ENCODE measurements around the gene BCAS4.

Gene BCAS4

GRCh38 chr20:50911716-50912115, 116.9 kb downstream of the BCAS4 start:
- DNase-seq (ENCODE audit: low read depth in 2 of 2), result no peak

- DNase-seq (ENCODE audit: low read depth in 2 of 2), result no peak
These were observed 119.0 kb downstream of the BCAS4 start for GRCh38 chr20:50913690-50914375.

- DNase-seq (ENCODE audit: low read depth in 2 of 2), result no peak
These were observed 120.6 kb downstream of the BCAS4 start for GRCh38 chr20:50915424-50915823.

- DNase-seq (ENCODE audit: low read depth in 2 of 2), result no peak
These were observed 121.4 kb downstream of the BCAS4 start for GRCh38 chr20:50916257-50916656.

GRCh38 chr20:50916934-50917333, 122.1 kb downstream of the BCAS4 start:
- no peak for DNase-seq (ENCODE audit: low read depth in 2 of 2)

GRCh38 chr20:50918403-50918802, 123.5 kb downstream of the BCAS4 start:
- DNase-seq (ENCODE audit: low read depth in 2 of 2), result no peak

GRCh38 chr20:50919567-50919966, 124.7 kb downstream of the BCAS4 start:
- DNase-seq (ENCODE audit: low read depth in 2 of 2), result no peak

- DNase-seq (ENCODE audit: low read depth in 2 of 2), result no peak
These were observed 126.1 kb downstream of the BCAS4 start for GRCh38 chr20:50920997-50921396.

GRCh38 chr20:50921803-50922501, 127.1 kb downstream of the BCAS4 start:
- DNase-seq (ENCODE audit: low read depth in 2 of 2), result no peak

- DNase-seq (ENCODE audit: low read depth in 2 of 2), result no peak
These were observed 129.5 kb downstream of the BCAS4 start for GRCh38 chr20:50924261-50924920.

GRCh38 chr20:50926530-50926929, 131.7 kb downstream of the BCAS4 start:
- DNase-seq (ENCODE audit: low read depth in 2 of 2), result no peak

All from activated CD8-positive, alpha-beta memory T cell treated with anti-CD3 and anti-CD28 coated beads for 4 hours (primary cell).